Daoy (cell line): ENCODE data around the gene BLNK. TPM values are rescaled to one million over a fixed set of nuclear protein-coding genes. Genes with fewer than 3 reads are reported as not detected.

Source experiments
- DNase-seq: peaks from one replicate; pipeline ENCODE4 v3.0.0-alpha.2; 2015; ENCODE audit warnings: low read depth
- total RNA-seq: library from RNA; depleted of rRNA; stranded (reverse); fragments of >200 nt; shearing (Covaris generic); gene quantifications from 2 replicates; pipeline ENCODE4 v1.2.3, GENCODE V29; 2014

The BLNK gene
- total RNA-seq, 1 experiment from 2014 or later, result not detected

DNA sequence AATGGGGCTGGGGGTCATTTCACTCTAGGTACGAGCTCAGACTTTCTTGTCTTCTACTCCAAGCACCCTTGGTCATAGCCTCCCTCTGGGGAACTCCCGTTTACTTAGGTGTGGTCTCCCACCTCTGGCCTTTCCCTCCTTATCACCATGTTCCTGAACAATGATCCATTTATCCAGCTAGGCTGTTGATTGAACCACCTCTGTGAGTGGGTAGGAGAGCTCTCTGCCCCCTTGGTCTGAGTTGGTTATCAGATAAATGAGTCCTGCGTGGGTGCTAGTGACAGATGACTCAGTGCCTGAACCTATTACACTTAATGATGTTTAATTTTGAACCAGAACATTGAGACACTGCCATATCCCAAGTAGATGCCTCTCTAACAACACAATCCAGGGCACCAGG is 9.4 kb downstream of the BLNK start:
- DNase-seq, result no peak

- no peak for DNase-seq
These were observed 10.2 kb downstream of the BLNK start for GRCh38 chr10:96261132-96261531.

DNA sequence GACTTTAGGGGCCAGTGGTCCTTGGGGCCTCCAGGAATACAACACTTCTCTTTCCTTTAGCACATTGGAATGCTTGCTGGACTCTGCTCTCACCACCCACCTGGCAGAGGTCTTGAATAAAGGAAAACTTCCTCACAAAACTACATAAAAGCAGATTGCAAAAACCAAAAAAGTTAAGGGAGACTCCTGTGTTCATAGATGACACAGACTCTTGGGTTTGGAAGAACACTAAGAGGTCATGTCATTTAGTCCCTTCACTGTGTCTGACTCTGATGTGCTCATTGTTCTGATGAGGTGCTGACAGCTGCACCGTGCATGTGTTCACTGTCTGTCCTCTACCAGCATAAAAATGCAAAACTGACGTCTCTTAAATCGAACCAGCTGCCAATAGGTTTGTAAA is 11.4 kb downstream of the BLNK start:
- no peak for DNase-seq

DNA sequence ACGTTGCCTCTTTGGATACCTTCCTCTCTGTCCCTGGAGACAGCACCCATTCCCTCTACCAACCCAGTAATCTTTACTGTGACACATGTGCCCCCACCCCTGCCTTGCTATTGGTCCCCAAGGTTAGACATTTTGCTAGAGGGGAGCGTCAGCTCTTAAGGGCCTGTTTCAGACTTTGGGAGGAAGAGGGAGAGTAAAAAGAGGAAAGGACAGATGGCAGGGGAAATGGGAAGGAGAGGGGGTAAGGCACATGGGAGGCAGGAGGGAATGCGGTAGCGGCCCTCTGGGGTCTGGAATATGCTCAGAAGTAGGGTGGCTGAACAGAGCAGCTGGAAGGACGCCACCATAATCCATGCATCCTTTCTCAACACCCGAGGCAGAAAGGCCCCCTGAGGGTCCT is 12.2 kb downstream of the BLNK start:
- DNase-seq, result no peak

DNA sequence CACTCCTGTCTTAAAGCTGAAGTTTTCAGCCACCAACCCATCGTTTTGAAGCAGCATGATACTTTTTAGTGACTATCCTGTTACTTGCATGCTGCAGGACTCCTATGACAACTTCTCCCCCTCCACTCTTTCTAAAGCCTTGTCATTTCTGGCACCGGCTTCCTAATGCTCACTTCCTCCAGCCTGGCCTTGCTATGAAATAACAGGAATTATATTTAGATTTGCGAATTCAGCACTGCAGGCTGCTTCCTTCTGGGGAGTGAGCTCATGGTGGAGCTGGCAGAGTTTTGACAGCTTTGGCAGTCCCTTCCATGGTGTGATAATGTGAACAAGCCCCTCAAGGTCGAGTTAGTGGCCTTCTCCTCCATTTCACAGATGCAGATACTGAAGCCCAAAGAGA is 13.4 kb downstream of the BLNK start:
- DNase-seq, result no peak

- DNase-seq, result no peak
These were observed 15.6 kb downstream of the BLNK start for GRCh38 chr10:96255549-96256333.

DNA sequence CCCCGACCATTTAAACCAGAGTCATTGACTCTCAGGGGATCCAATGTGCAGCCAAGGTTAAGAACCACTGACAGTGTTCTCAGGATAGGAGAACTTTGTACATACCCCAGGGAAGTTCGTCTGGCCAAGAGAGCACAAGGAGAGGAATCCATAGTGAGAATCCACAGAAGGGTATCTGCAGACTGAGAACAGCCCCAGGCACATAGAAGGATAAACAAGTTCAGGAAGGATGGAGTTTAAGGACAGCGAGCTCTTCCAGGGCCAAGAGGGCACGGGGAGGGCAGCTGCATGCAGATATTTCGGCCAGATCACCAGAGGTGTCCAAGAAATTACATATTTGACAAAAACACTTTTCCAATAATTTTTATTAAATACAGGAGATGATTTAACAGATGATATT is 16.4 kb downstream of the BLNK start:
- DNase-seq, result no peak

GRCh38 chr10:96252730-96253129 is 18.6 kb downstream of the BLNK start:
- DNase-seq, result no peak

- no peak for DNase-seq
These were observed 21.0 kb downstream of the BLNK start for GRCh38 chr10:96250349-96250748.

GRCh38 chr10:96249264-96249663 is 22.1 kb downstream of the BLNK start:
- no peak for DNase-seq

- DNase-seq, result no peak
These were observed 27.0 kb downstream of the BLNK start for GRCh38 chr10:96244354-96244753.

GRCh38 chr10:96243296-96243695 is 28.1 kb downstream of the BLNK start:
- DNase-seq, result no peak

GRCh38 chr10:96242822-96243221 is 28.5 kb downstream of the BLNK start:
- DNase-seq, result no peak

DNA sequence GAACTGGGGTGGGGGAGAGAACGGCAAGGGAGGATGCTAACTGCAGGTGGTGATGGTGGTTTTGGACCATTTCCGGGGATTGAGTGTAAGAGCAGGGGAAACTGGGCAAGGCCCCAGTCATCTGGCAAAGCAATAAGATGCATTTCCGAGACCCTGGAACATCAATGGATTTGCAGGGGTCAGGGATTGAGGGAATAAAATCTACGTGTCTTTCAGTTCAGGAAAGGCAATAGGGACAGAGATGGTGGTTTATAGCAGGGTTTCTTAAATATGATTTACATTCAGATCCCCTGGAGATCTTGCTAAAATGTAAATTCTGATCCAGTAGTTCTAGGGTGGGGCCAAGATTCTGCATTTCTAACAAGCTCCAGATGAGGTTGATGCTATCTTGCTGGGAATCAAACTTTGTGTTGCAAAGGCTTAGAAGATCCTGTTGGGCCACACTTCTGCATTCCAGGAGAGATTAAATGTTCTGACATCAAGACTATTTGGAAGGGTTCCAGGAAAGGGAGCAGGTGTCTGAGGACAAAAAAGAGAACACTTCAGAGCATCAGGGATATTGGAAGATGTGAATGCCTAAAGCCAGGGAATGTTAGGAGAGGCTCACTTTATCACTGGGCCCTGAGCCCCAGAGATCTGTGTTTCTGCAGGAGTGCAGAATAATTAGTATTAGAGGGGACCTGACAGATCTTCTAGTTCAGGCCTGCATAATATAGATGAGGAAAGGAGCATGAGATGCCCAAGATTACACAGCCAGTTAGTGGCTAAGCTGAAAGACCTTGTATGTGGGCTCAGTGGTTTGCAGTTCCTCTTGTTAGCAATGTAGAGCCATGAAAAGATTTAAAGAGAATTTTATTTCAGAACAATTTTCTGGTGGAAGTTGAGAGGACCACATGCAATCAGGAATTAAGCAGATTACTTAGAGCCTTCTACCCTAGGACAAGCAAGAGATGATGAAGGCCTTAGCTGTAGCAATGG is 32.4 kb downstream of the BLNK start:
- no peak for DNase-seq

DNA sequence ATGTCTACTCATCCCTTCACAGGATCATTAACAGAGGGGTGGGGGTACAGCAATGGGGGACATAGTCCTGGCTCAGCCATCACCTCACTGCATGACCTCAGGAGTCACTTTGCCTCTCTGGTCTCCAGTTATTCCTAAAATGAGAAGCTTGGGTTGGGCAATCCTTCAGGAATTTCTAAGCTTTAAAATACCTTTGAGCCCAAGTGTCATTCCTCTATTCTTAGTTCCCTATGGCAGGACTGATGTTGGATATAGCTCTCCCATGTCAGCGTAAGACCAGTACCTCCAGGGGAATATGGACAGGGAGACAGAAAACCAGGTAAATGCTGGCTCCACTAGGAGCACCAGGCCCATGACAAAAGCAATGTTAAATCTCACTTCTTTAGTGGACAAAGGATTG is 34.5 kb downstream of the BLNK start:
- no peak for DNase-seq

DNA sequence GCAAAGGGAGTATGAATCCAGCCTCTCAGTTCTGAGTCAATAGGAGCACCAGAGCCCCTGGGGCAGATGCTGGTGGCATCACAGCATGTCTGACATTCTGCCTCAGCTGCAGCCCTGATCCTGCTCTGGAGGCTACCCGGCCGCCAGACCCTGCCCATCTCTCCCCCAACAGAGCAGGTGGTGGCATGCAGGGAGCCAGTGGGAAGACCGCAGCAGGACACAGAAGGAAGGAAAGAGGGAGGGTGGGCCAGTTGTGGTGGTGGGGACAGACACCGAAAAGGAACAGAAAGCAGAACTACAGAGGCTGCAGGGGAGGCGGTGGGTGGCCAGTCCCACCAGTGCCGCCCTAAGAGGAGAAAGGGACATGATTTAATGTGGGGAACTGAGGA is 35.3 kb downstream of the BLNK start:
- DNase-seq, result no peak

DNA sequence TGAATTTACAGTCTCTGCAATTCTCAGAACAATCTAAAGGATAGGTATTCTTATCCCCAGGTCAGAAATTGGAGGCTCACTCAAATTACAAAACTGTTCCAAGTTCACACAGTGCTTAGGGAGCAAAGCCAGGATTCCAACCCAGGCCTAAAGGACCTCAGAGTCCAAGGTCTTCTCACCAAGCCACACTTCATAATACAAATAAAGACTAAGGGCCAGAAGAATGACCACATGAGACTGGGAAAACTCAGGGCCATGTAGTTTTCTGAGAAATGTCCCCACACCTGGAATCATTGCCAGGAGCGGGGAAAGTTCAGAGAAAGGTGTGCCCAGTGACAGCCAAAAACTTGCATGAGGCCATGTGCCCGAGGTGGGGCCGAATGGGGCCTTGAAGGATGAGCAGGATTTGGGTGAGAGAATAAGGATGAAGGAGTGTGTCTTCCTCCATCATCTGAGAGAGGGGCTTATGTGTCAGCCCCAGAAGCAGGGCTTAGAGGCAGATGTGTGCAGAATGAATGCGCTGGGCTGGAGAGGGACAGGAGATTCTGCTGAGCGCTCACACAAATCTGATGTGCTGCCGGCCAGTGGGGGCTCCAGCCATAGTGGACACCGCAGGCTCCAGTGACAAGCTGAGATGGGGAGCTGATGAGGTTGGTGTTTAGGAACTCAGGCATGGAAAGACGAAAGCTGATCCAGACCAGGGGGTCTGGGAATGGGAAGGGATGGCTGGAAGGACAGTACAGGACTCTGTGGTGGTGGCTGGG is 35.9 kb downstream of the BLNK start:
- DNase-seq, result no peak

DNA sequence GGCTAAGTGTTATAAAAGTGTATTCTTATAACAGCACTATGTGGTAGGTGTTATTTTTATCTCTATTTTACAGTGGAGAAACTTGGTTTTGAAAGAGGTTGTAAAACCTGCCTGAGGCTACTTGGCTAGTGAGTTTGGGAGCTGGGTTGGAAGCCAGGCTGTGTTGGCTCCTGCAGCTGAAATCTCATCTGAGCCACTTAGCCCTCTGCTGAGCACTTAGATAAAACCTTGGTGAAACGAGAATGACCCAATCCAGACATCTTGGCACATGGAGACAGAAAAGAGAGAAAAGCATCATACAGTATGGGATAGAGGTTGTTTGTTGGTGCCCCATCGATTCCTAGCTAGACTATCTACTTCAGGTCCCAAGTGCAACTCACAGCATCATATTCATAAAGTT is 37.4 kb downstream of the BLNK start:
- no peak for DNase-seq

GRCh38 chr10:96230527-96230926 is 40.8 kb downstream of the BLNK start:
- no peak for DNase-seq

DNA sequence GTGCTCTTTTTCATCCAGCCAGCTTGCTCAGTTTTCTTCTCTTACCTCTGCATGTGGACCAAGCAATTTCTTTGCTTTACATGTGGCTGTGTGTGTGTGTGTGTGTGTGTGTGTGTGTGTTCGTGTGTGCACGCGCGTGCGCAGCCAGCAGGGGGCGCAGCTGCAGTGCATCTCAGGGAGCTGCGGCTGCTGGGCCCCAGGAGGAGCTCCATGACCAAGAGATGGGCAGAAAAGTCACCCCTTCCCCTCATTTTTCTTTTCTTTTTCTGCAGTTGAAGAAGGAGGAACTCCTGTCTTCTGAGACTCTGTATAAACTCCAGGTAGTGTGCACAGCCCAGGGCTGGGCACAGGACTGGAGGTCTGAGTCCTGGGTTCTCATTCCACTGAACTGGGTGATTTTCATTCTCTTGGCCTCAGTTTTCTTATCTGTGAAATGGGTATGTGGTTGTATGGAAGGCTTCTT is 41.8 kb downstream of the BLNK start:
- peak; percentile 79 for DNase-seq

GRCh38 chr10:96228408-96228994 is 42.9 kb downstream of the BLNK start:
- DNase-seq, result no peak

DNA sequence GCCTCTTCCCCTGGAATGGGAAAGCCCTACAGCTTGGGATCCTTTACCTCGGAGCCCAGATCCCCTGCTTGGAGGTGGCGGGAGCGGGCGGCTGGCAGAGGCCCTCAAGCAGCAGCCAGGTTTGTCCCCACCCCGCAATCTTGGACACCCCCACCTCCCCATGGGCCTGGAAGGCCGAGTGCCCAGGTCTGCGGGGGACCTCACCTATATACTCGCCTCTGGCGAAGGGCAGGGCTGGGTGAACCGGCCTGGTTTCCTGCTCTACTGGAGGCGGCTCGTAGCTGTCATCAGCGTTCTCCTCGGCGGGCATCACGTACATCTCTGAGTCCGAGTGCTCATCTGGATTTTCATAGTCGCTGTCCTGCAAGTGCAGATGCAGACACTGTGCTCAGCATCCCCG is 44.2 kb downstream of the BLNK start:
- no peak for DNase-seq
